ENCODE data around the gene CNOT4. TPM values are rescaled to one million over a fixed set of nuclear protein-coding genes. Genes with fewer than 3 reads are reported as not detected.

The CNOT4 gene
- total RNA-seq, 2 experiments from 2014 or later: 24.0 to 29.8 TPM

DNA sequence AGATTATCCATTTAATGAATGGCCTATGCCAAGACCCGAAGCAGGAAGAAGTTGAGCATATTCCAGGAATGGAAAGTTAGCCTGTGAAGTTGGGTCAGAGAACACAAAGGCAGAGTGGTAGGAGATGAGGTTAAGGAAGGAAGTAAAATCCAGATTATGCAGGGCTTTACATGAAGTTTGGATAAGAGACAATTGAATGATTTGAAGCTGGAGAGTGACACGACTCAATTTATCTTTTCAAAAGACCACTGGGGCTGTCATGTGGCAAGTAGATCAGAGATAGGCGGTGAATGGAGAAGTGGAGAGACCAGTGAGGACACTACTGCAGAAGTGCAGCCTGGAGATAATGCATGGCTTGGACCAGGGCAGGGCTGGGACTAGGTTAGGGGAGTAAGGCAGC lies 7.2 kb upstream of the CNOT4 start:
- no peaks in the 10 kb centered on the region for H3K4me1 Mint-ChIP-seq (ENCODE audit: low read depth)
- Histone ChIP-seq H3K27ac (ENCODE audit: low read depth in 1 of 2, low read length in 2 of 2) (no peak overlapping the region), H3K9me3 (ENCODE audit: control insufficient read depth in 1 of 2, insufficient read depth in 1 of 2, low read length in 2 of 2) (no peaks in the 10 kb centered on the region), H3K4me1 (ENCODE audit: insufficient read depth, low read length) (no peaks in the 10 kb centered on the region), H3K4me3 (ENCODE audit: low read length) (no peak overlapping the region), H3K27me3 (ENCODE audit: control insufficient read depth in 1 of 2, insufficient read depth in 2 of 2, low read length in 2 of 2) (no peaks in the 10 kb centered on the region), H3K36me3 (ENCODE audit: insufficient read depth, low read length) (no peaks in the 10 kb centered on the region)
- no peak for DNase-seq
- H3K27ac Mint-ChIP-seq: no peak overlapping the region
- no peaks in the 10 kb centered on the region for H3K36me3 Mint-ChIP-seq (ENCODE audit: low read depth)
- TF ChIP-seq, protein P1, sequence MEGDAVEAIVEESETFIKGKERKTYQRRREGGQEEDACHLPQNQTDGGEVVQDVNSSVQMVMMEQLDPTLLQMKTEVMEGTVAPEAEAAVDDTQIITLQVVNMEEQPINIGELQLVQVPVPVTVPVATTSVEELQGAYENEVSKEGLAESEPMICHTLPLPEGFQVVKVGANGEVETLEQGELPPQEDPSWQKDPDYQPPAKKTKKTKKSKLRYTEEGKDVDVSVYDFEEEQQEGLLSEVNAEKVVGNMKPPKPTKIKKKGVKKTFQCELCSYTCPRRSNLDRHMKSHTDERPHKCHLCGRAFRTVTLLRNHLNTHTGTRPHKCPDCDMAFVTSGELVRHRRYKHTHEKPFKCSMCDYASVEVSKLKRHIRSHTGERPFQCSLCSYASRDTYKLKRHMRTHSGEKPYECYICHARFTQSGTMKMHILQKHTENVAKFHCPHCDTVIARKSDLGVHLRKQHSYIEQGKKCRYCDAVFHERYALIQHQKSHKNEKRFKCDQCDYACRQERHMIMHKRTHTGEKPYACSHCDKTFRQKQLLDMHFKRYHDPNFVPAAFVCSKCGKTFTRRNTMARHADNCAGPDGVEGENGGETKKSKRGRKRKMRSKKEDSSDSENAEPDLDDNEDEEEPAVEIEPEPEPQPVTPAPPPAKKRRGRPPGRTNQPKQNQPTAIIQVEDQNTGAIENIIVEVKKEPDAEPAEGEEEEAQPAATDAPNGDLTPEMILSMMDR (IDR thresholded peaks at IDR 0.05): no peak
- H3K4me3 Mint-ChIP-seq: no peak overlapping the region
- CTCF ChIA-PET: no interaction called here
- H3K27me3 Mint-ChIP-seq: no peaks in the 10 kb centered on the region
- intact Hi-C loops (cut with DNase I, micrococcal nuclease): no loop called here
- ATAC-seq (ENCODE audit: poor library complexity): no peak
- POLR2A ChIA-PET: no interaction called here
- H3K9me3 Mint-ChIP-seq: no peaks in the 10 kb centered on the region

DNA sequence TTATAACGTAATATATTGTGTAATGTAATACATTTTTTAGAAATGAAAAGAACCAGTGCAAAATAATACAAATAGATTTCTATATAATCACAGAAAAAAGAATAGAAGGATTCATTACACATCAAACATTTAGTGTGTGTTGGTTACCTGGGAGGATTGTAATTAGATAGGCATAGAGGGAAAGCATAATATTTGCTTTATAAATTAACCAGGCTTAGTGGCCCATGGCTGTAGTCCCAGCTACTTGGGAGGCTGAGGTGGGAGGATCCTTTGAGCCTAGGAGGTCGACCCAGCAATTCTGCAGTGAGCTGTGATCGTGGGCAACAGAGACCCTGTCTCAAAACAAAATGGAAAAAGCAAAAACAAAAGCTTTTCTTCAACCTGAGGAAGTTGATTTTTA lies 5.0 kb upstream of the CNOT4 start:
- H3K27me3 Mint-ChIP-seq: no peaks in the 10 kb centered on the region
- Histone ChIP-seq H3K36me3 (ENCODE audit: insufficient read depth, low read length) (no peaks in the 10 kb centered on the region), H3K4me1 (ENCODE audit: insufficient read depth, low read length) (peaks cover 8% of the 10 kb centered on the region), H3K9me3 (ENCODE audit: control insufficient read depth in 1 of 2, insufficient read depth in 1 of 2, low read length in 2 of 2) (no peaks in the 10 kb centered on the region), H3K27ac (ENCODE audit: low read depth in 1 of 2, low read length in 2 of 2) (no peak overlapping the region), H3K4me3 (ENCODE audit: low read length) (no peak overlapping the region), H3K27me3 (ENCODE audit: control insufficient read depth in 1 of 2, insufficient read depth in 2 of 2, low read length in 2 of 2) (no peaks in the 10 kb centered on the region)
- H3K36me3 Mint-ChIP-seq (ENCODE audit: low read depth): no peaks in the 10 kb centered on the region
- no peaks in the 10 kb centered on the region for H3K4me1 Mint-ChIP-seq (ENCODE audit: low read depth)
- no peak overlapping the region for H3K27ac Mint-ChIP-seq
- DNase-seq: no peak
- no peaks in the 10 kb centered on the region for H3K9me3 Mint-ChIP-seq
- intact Hi-C loops (cut with DNase I, micrococcal nuclease): loop anchor here (5.0 kb wide), 4 partner anchors 127 to 462 kb away; partner anchors contain the start of genes MTPN (in 1 of the 2) and STMP1 (in 1 of the 2)
- CTCF ChIA-PET: no interaction called here
- POLR2A ChIA-PET: no interaction called here
- TF ChIP-seq, protein P1 (IDR thresholded peaks at IDR 0.05): no peak
- no peak overlapping the region for H3K4me3 Mint-ChIP-seq
- no peak for ATAC-seq (ENCODE audit: poor library complexity)

DNA sequence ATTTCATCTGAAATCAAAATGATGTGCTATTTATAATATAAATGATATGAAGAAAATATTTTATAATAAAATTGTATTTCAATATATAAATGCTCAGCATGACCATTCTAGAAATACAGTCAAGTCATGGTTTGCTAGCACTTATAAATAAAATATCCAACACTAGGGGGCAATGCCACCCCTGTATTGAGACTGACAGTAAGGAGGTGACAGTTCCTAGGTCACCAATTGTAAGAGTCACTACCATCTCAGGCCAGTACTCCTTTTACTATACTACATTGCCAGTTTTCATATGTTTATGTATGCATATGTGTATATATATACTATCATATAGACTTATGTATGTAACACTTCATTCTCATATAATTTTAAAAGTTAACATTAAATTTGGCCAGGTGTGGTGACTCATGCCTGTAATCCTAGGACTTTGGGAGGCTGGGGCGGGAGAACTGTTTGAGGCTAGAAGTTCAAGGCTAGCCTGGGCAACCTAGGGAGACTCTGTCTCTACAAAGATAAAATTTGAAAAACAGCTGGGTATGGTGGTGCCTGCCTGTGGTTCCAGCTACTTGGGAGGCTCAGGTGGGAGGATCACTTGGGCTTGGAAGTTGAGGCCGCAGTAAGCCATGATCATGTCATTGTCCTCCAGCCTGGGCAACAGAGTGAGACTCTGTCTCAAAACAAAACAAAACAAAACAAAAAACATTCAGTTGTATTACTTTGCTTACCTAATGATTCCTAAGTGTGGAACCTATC lies 2.4 kb upstream of the CNOT4 start:
- Mint-ChIP-seq H3K27ac (no peak overlapping the region), H3K4me3 (peak overlapping the region; percentile 3), H3K9me3 (no peaks in the 10 kb centered on the region), H3K27me3 (no peaks in the 10 kb centered on the region), H3K4me1 (ENCODE audit: low read depth) (peaks cover 4% of the 10 kb centered on the region), H3K36me3 (ENCODE audit: low read depth) (no peaks in the 10 kb centered on the region)
- ChIA-PET CTCF (no interaction called here), POLR2A (no interaction called here)
- ATAC-seq (ENCODE audit: poor library complexity) (no peak), DNase-seq (peak in 4 of 14 experiments; percentile 30 to 81 (median 78))
- no peaks in the 10 kb centered on the region for H3K36me3 ChIP-seq (ENCODE audit: insufficient read depth, low read length)
- no peaks in the 10 kb centered on the region for H3K9me3 ChIP-seq (ENCODE audit: control insufficient read depth in 1 of 2, insufficient read depth in 1 of 2, low read length in 2 of 2)
- H3K4me1 ChIP-seq (ENCODE audit: insufficient read depth, low read length): peaks cover 16% of the 10 kb centered on the region
- TF ChIP-seq, protein P1 (IDR thresholded peaks at IDR 0.05): peak; percentile 69
- intact Hi-C loops (cut with DNase I, micrococcal nuclease): loop anchor here (5.0 kb wide), 4 partner anchors 130 to 465 kb away; partner anchors contain the start of genes MTPN (in 1 of the 2) and STMP1 (in 1 of the 2)
- H3K27ac ChIP-seq (ENCODE audit: low read depth in 1 of 2, low read length in 2 of 2): no peak overlapping the region
- no peak overlapping the region for H3K4me3 ChIP-seq (ENCODE audit: low read length)
- H3K27me3 ChIP-seq (ENCODE audit: control insufficient read depth in 1 of 2, insufficient read depth in 2 of 2, low read length in 2 of 2): no peaks in the 10 kb centered on the region

Measured in CD4-positive, alpha-beta T cell (primary cell).